ENCODE data around the gene RNF115.
"Not testable (repeated sequence)": the region's sequence is repeated elsewhere in the genome, so short reads cannot be mapped to it uniquely, and the experiment has no call there.

DNA sequence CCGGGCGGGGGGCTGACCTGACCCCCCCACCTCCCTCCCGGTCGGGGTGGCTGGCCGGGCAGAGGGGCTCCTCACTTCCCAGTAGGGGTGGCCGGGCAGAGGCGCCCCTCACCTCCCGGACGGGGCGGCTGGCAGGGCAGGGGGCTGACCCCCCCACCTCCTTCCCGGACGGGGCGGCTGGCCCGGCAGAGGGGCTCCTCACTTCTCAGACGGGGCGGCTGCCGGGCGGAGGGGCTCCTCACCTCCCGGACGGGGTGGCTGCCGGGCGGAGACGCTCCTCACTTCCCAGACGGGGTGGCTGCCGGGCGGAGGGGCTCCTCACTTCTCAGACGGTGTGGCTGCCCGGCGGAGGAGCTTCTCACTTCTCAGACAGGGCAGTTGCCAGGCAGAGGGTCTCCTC is 57.0 kb downstream of the RNF115 start:
- TF ChIP-seq, protein P1, sequence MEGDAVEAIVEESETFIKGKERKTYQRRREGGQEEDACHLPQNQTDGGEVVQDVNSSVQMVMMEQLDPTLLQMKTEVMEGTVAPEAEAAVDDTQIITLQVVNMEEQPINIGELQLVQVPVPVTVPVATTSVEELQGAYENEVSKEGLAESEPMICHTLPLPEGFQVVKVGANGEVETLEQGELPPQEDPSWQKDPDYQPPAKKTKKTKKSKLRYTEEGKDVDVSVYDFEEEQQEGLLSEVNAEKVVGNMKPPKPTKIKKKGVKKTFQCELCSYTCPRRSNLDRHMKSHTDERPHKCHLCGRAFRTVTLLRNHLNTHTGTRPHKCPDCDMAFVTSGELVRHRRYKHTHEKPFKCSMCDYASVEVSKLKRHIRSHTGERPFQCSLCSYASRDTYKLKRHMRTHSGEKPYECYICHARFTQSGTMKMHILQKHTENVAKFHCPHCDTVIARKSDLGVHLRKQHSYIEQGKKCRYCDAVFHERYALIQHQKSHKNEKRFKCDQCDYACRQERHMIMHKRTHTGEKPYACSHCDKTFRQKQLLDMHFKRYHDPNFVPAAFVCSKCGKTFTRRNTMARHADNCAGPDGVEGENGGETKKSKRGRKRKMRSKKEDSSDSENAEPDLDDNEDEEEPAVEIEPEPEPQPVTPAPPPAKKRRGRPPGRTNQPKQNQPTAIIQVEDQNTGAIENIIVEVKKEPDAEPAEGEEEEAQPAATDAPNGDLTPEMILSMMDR (IDR thresholded peaks at IDR 0.05) = not testable (repeated sequence)
- not testable (repeated sequence) for TF ChIP-seq EZH2 (IDR thresholded peaks at IDR 0.05; ENCODE audit: borderline replicate concordance, insufficient read depth, low read depth, low read length, poor library complexity, severe bottlenecking)
